Upper lobe of left lung (tissue), 6 donors: ENCODE data around the gene GLI1. TPM values are rescaled to one million over a fixed set of nuclear protein-coding genes. Genes with fewer than 3 reads are reported as not detected.
A peak's percentile ranks its signal among the peaks of the same experiment; 100 is the strongest.

ENCODE experiments used
- ATAC-seq, 2 donors: fragments of 200-7000 bp; cut with Tn5 transposase; one replicate each; pipeline ENCODE4 v1.9.1; 2022; ENCODE audit warnings: mild to moderate bottlenecking in 2 of 2, moderate library complexity in 2 of 2; ENCODE audit not compliant: low FRiP score in 2 of 2
- DNase-seq, 2 donors: peaks; one replicate each; pipeline ENCODE4 v3.0.0-alpha.2; 2019 to 2020
- H3K27ac ChIP-seq, 4 donors: fragments of 200-600 bp; sonication (generic); one replicate each; pipeline ENCODE4 v1.5.1; 2016 to 2019
- H3K27me3 ChIP-seq, 4 donors: fragments of 200-600 bp; sonication (generic); one replicate each; pipeline ENCODE4 v1.5.1; 2017 to 2019
- H3K36me3 ChIP-seq, 4 donors: fragments of 200-600 bp; sonication (generic); one replicate each; pipeline ENCODE4 v1.5.1; 2016 to 2019
- H3K4me1 ChIP-seq, 4 donors: fragments of 200-600 bp; sonication (generic); one replicate each; pipeline ENCODE4 v1.5.1; 2018 to 2019
- H3K4me3 ChIP-seq, 4 donors: fragments of 200-600 bp; sonication (generic); one replicate each; pipeline ENCODE4 v1.5.1; 2017 to 2019; ENCODE audit warnings: mild to moderate bottlenecking in 2 of 4, moderate library complexity in 1 of 4
- H3K9me3 ChIP-seq, 4 donors: fragments of 200-600 bp; sonication (generic); one replicate each; pipeline ENCODE4 v1.5.1; 2018 to 2019
- CTCF ChIP-seq, 6 experiments: fragments of 450-650 bp in 4 of 6; fragments of 200-600 bp in 2 of 6; sonication (generic) in 2 of 6; IDR thresholded peaks; one replicate each; pipeline ENCODE4 v1.5.1; 2016 to 2019; ENCODE audit warnings: antibody characterized with exemption in 6 of 6
- EP300 ChIP-seq, 4 donors: sonication (generic); formaldehyde crosslinking; IDR thresholded peaks; one replicate each; pipeline ENCODE4 v1.5.1; 2017; ENCODE audit warnings: antibody characterized with exemption in 4 of 4, control low read depth in 2 of 4
- POLR2A ChIP-seq, 4 donors: fragments of 450-650 bp; IDR thresholded peaks; one replicate each; pipeline ENCODE4 v1.5.1; 2016 to 2017; ENCODE audit warnings: antibody characterized with exemption in 4 of 4, mild to moderate bottlenecking in 2 of 4
- POLR2AphosphoS5 ChIP-seq, 2 donors: sonication (generic); formaldehyde crosslinking; IDR thresholded peaks; one replicate each; pipeline ENCODE4 v1.5.1; 2017; ENCODE audit warnings: antibody characterized with exemption in 2 of 2
- WGBS, 2 donors: methylation state at CpG; one replicate each; pipeline ENCODE4 v1.1.5; 2017 to 2018; 5-methylcytosine and 5-hydroxymethylcytosine counted together
- total RNA-seq, 6 donors: library from RNA; depleted of rRNA in 4 of 6; stranded (reverse); fragments of >200 nt in 4 of 6; gene quantifications; one replicate each; pipeline versions ENCODE4 v1.1.0 to v1.2.1, GENCODE V29; 2016 to 2021
- donor health status: DM: no; HTN: no; CAD: no; lungs with moderate emphysema.
- donor health status: DM: no; HTN: yes; CAD: no; lungs with severe emphysema.

Gene GLI1
- total RNA-seq, 6 donors from 2014 or later, result 0.69 to 3.0 (median 1.5) TPM; not detected in 2

- H3K4me1 ChIP-seq, result no peaks in the 10 kb centered on the region
- no peak overlapping the region for H3K27ac ChIP-seq
- H3K9me3 ChIP-seq, result no peaks in the 10 kb centered on the region
- H3K27me3 ChIP-seq, result no peaks in the 10 kb centered on the region
- H3K36me3 ChIP-seq, result peaks cover 17 to 85% (median 55%) of the 10 kb centered on the region in 4 donors
- no peak overlapping the region for H3K4me3 ChIP-seq
- ATAC-seq, result peak in 1 of 2 donors; percentile 15
- TF ChIP-seq EP300 (IDR thresholded peaks at IDR 0.05), result no peak
- TF ChIP-seq POLR2AphosphoS5 (IDR thresholded peaks at IDR 0.05), result no peak
- TF ChIP-seq CTCF (IDR thresholded peaks at IDR 0.05), result no peak
- no peak for TF ChIP-seq POLR2A (IDR thresholded peaks at IDR 0.05)
- DNase-seq, result no peak
Observed at GRCh38 chr12:57496822-57497221, 37.2 kb downstream of the GLI1 start.

GRCh38 chr12:57497223-57498131 is 37.9 kb downstream of the GLI1 start:
- TF ChIP-seq POLR2AphosphoS5 (IDR thresholded peaks at IDR 0.05) (no peak), CTCF (IDR thresholded peaks at IDR 0.05) (no peak), EP300 (IDR thresholded peaks at IDR 0.05) (no peak), POLR2A (IDR thresholded peaks at IDR 0.05) (no peak)
- DNase-seq, result no peak
- peaks cover 15 to 86% (median 54%) of the 10 kb centered on the region in 4 donors for H3K36me3 ChIP-seq

GRCh38 chr12:57498132-57498502 is 38.5 kb downstream of the GLI1 start:
- Histone ChIP-seq H3K4me3 (no peak overlapping the region), H3K27ac (no peak overlapping the region), H3K4me1 (no peaks in the 10 kb centered on the region), H3K36me3 (peaks cover 15 to 86% (median 58%) of the 10 kb centered on the region in 4 donors), H3K27me3 (no peaks in the 10 kb centered on the region), H3K9me3 (no peaks in the 10 kb centered on the region)
- 91 to 93% methylated on average over 9 of the region's 9 CpGs for WGBS, 2 donors
- DNase-seq, result no peak
- peak in 1 of 2 donors; percentile 51 for ATAC-seq
- TF ChIP-seq POLR2A (IDR thresholded peaks at IDR 0.05), result no peak
- no peak for TF ChIP-seq POLR2AphosphoS5 (IDR thresholded peaks at IDR 0.05)
- TF ChIP-seq CTCF (IDR thresholded peaks at IDR 0.05), result no peak
- TF ChIP-seq EP300 (IDR thresholded peaks at IDR 0.05), result no peak

More at GRCh38 chr12:57497223-57498131, 37.9 kb downstream of the GLI1 start:
- Histone ChIP-seq H3K27ac (no peak overlapping the region), H3K4me3 (no peak overlapping the region), H3K27me3 (no peaks in the 10 kb centered on the region), H3K4me1 (no peaks in the 10 kb centered on the region), H3K9me3 (no peaks in the 10 kb centered on the region)
- 90 to 91% methylated on average over 12 of the region's 12 CpGs for WGBS, 2 donors
- ATAC-seq, result peak in 1 of 2 donors; percentile 19

- ATAC-seq, result peak in 1 of 2 donors; percentile 46
- WGBS, 2 donors, result 94 to 100% methylated on average over 4 of the region's 4 CpGs
- Histone ChIP-seq H3K27me3 (no peaks in the 10 kb centered on the region), H3K36me3 (peaks cover 15 to 91% (median 63%) of the 10 kb centered on the region in 4 donors), H3K27ac (no peak overlapping the region), H3K4me3 (no peak overlapping the region), H3K9me3 (no peaks in the 10 kb centered on the region), H3K4me1 (no peaks in the 10 kb centered on the region)
- TF ChIP-seq POLR2AphosphoS5 (IDR thresholded peaks at IDR 0.05) (no peak), POLR2A (IDR thresholded peaks at IDR 0.05) (no peak), CTCF (IDR thresholded peaks at IDR 0.05) (no peak), EP300 (IDR thresholded peaks at IDR 0.05) (no peak)
- DNase-seq, result no peak
Observed at GRCh38 chr12:57498571-57498970, 39.0 kb downstream of the GLI1 start.
